ENCODE measurements around the gene CD300LB.
"Not testable (repeated sequence)": the region's sequence is repeated elsewhere in the genome, so short reads cannot be mapped to it uniquely, and the experiment has no call there.

Gene CD300LB
- total RNA-seq = 0 reads per million in 3 experiments

DNA sequence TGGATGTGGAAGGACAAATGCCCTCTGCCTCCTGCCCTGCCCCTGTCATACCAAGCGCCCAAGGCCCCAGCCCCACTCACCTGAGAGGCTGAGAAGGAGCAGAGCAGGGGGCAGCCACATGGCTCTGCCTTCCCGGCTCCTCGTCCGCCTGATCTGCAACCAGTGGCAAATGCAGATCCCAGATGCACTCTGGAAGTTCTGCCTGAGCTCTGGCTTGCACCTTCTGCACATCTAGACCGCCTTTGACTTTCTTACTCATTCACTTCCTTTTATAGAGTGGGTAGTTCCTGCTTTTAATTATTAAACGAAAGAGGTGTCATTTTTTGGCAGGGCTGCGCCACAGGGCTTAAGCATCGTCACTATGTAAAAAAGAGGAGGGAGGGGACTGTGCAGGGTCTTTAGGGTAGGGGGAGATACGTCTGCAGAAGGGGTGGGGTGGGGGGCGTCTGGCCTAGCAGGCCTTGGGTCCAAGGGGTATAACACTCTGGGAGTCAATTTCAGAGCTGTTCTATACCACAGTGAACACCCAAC is at the start of gene CD300LB:
Gene CD300LB, minus strand, starts transcription at position 245 of the 531 bp plus-strand sequence. Its CDS starts 125 bp downstream, at position 120.
- DNase-seq = no peak

DNA sequence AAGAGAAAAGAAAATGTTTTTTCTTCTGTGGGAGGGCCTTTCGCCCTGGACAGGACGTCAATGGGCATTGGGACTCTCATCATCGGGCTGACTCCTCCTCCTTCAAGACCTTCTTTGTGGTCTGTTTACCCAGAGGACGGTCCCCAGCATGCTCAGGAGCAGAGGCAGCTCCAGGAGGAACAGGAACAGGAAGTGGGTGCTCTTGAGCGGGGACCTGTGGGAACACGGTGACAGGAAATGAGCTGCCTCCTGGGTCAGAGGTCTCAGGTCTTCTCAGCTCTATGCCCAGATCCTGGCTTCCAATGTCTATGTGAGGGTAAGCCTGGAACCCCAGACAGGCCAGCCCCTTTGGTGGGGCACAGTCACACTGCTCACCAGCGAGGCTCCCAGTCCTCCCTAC is 48.6 kb upstream of the CD300LB start:
- no peak for DNase-seq

DNA sequence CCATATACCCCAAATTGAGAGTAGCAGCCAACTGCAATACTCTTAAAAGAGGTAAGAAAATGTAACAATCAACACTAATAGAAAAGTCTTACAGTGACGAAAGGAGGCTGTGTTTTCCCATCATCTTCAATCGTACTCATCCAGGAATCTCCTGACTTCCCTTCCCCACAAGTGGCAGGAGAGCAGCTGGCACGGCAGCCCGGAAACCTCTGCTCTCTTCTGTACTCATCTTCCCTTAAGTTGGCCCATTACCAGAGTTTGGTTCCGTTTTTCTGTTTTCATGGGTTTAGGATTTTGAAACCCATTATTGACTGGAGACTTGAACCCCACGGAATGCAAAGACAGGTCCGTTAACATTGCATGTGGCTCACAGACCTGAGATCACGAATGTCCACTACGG is 47.7 kb upstream of the CD300LB start:
- DNase-seq = no peak

DNA sequence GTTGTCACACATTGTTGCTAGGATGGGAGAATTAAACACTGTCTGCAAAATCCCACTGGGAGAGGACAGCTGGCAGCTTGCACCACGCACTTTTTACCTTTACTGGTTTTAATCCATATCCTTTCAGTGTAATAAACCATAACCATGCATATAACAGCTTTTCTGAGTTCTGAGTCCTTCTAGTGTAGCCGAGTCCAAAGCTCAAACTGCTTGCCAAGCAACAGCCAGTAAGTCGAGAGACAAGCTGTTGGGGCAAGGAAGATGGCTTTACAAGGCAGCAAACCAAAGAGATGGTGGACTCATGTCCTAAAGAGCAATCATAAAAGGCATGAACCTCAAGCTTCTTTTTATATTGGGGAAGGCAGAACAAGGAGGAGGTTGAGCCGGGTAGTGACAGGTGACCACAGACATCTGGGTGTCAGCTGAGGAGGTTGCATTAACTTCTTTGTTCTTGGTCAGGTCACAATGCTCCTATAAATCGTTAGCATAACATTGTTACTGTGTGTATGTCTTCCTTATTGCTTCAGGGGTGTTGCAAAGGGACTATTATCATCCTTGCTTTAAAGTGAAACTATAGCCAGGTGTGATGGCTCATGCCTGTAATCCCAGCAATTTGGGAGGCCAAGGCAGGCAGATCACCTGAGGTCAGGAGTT is 43.3 kb upstream of the CD300LB start:
- no peak for DNase-seq

DNA sequence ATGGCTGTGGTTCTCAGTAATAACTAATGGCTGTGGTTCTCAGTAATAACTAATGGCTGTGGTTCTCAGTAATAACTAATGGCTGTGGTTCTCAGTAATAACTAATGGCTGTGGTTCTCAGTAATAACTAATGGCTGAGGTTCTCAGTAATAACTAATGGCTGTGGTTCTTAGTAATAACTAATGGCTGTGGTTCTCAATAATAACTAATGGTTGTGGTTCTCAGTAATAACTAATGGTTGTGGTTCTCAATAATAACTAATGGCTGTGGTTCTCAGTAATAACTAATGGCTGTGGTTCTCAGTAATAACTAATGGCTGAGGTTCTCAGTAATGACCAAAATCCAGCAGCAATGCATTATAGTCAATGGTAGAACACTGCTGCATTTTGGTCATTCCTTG is 42.4 kb upstream of the CD300LB start:
- not testable (repeated sequence) for DNase-seq

DNA sequence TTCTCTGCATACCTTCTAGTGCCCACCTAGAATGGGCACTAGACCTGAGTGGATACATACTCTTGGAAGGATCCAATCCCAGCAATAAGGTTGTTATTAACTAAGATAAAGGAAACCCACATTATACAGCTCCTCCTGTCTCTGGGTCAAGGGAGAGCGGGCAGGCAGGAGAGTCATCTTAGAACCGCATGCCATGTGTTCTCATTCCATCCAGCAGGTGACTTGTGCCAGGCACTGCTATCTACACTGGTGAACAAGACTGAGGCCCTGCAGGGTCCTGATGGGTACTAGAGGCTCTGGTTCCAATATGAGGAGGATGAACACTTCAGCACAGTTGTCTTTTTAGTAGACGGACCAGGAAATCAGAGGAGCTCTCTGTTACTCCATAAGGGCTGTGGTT is 41.9 kb upstream of the CD300LB start:
- no peak for DNase-seq

DNA sequence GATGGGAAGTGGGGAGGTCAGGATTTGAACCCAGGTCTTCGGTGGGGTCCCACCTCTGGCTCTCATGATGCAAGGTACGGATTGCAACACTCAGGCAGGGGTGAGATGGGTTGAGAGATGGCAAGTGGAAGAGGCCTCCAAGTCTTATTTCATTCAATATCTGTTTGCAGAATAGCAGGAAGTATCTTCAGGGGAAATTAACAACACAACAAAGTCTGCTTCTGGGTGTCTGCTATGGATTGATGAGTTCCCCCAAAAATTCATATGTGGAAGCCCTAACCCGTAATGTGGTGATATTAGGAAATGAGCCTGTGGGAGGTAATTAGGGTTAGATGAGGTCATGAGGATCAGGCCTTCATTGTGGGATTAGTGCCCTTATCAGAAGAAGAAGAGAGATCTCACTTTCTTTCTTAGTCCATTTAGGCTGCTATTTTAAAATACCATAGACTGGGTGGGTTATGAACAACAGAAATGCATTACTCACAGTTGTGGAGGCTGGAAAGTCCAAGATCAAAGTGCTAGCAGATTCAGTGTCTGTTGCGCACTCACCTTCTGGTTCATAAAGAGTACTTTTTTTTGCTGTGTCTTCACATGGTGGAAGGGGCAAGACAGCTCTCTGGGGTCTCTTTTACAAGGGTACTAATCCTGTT is 40.5 kb upstream of the CD300LB start:
- no peak for DNase-seq

DNA sequence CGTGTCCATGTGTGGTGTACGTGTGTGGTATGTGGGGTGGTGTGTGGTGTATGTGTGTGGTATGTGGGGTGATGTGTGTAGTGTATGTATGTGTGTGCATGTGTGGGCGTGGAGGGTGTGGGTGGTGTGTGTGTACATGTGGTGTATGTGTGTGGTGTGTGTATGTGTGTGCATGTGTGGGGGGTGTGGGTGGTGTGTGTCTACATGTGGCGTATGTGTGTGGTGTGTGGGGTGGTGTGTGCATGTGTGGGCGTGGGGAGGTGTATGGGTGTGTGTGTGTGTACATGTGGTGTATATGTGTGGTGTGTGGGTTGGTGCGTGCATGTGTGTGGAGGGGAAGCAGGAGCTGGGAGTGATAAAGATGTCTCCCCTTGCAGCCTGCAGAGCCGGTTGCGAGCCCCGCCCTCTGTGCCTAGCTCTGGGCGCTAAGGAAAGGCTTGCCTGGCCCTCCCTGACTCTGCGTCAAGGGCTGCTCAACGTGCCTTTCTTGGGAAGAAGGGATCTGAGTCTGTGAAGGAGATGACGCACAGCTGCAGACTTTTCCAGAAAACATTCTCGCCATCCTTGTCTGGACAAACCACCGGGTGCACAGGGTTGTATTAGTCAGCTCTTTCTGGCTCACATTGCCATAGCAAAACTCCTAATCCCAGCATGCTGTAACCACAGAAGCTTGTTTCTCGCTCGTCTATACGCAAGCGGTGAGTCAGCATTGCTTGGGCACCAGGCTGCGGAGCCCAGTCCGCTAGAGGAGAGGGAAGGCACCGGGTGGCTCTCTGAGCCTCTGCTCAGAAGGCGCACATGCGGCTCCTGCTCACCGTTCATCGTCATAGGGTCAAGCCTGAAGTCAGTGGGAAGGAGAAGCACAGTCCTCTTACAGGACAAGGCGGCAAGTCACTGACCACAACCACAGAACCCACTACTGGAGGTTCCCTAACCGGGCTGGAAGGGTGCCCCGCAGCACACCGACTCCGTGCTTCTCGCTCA is 38.0 kb upstream of the CD300LB start:
- DNase-seq = no peak

DNA sequence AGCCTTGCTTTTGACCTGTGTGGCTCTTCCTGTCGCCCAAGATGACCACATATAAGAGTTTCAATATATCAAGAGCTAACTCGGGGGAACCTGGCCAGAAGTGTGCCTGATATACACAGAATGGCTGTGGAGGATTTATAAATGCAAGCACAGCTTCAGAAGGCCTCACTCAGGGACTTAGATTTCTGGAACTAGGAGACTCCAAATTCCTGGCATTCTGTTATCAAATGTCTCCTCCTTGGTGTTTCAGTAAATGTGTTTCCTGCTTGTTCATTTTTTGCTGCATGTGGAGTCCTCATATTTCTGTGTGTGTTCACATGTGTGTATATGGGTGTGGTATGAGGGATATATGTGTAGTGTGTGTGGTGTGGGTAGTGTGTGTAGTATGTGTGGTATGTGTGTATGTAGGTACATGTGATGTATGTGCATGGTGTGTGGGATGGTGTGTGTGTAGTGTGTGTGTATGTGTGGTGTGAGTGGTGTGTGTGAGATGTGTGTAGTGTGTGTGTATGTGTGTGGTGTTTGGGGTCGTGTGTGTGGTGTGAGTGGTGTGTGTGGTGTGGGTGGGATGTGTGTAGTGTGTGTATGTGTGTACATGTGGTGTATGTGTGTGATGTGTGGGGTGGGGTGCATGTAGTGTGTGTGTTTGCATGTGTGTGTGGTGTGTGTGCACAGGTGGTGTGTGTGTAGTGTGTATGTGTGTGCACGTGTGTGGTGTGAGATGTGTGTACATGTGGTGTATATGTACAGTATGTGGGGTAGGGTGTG is 37.0 kb upstream of the CD300LB start:
- DNase-seq = no peak

DNA sequence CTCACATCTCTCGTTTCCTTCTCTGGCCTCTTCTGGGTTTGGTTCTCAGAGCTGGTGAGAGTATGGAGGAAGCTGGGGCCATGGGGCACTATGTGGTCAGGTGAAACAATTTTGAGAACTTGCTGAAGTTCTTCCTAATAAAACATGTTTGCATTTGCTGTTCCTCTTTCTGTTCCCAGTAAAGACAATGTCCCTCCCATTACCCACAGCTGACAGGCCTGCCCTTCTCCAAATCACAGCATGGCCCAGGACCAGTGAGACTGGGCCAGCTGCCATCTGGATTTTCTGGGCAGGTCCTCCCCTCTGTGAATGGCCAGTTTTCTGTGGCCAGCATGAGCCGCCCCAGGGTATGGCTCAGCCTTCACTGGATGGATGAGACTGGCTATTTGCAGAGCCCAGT is 36.1 kb upstream of the CD300LB start, which contains the start of gene CD300H:
Gene CD300H, minus strand, starts transcription at position 113 of the 400 bp plus-strand sequence.
- no peak for DNase-seq

DNA sequence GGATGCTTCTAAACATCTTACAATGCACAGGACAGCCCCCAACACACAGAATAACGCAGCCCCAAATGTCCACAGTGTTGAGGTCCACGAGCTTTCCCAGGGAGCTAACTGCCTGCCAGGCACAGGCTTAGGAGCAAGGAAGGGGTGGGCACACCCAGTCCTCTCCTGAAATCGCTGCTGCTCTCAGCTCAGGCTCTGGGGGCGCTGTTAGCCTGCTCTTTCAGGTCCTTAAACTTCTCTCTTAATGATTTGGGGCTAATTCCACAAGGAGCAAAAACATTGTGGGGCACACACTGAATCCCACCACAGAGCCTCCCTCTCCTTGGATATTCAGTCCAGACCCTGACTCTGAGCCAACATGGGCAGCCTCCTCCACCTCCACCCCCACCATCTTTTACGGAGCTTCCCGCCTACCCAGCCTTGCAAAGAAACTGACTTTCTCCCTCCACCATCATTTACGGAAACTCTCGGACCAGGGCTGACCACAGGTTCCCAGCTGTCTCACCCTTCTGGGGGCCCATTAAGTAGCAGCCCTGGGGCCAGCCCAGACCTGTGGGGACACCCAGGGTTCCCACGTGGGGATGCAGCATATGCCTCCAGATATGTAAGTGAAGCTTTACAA is 35.0 kb upstream of the CD300LB start:
- DNase-seq = no peak

DNA sequence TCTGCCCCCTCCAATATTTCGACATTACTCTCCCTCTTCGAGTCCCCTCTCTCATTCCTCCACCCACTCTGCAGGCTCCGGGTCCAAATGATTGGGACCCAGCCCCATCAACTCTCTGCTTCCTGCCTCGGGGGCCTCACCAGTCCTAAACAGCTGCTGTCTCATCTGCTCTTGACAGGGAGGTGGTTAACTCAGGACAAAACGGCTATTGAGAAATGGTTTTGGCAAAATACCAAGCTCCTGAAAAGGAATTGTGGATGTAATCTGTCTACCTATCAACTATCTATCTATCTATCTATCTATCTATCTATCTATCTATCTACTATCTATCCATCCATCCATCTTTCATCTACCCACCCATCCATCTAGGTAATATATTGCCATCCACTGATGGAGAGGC is 33.9 kb upstream of the CD300LB start:
- DNase-seq = no peak

DNA sequence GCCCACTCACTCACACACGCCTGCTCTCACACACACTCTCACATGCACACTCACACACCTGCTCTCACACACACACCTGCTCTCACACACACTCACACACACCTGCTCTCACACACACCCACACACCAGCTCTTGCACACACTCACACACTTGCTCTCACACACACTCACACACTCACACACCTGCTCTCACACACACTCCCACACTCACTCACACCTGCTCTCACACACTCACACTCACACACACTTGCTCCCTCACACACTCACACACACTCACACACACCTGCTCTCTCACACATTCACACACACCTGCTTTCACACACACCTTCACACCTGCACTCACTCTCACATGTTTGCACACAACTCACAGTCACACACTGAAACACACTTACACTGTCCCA is 32.1 kb upstream of the CD300LB start:
- DNase-seq = no peak

DNA sequence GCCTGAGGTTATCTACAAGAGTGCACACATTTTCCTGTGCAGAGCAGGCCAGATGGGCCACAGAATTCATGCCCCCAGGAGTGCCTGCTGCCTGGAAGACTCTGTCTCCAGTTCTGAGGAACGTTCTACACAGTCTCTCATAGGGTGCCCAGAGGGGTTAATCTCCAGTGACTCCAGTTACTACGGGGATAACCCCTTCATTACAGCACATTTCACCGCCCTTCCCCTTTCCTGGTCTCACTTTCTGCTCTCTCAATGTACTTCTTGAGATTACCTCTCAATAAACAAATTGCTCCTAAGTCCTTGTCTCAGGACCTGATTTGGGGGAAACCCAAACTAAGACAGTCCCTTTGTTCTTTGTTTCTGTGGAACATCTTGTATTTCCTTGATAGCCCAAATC is 30.3 kb upstream of the CD300LB start:
- DNase-seq = no peak

DNA sequence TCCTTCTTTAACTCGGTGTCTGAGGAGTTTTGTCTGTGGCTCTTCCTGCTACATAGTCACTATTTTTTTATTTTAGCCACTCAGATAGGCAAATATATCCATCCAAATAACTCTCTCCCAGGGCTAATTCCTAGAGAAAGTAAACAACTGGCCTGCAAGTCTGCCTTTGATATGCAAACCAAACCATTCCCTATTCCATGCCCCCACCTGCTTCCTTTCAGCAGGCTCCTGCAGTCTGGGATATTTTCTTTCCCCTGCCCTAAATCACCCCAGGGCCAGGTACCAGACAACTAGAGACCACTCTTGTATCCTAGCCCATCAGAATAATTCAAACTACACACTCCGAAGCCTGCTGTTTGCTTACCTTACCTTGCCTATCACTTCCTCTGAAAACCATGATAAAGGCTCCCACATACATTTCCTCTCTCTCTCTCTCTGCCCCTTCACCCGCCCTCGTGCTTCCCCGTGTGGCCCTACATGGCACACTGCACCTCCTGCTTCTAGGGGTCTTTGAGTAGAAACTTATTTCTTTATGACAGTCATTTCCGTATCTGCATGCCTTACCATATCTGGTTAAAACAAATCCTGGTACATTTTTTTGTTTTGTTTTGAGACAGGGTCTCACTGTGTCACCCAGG is 27.7 kb upstream of the CD300LB start:
- no peak for DNase-seq

DNA sequence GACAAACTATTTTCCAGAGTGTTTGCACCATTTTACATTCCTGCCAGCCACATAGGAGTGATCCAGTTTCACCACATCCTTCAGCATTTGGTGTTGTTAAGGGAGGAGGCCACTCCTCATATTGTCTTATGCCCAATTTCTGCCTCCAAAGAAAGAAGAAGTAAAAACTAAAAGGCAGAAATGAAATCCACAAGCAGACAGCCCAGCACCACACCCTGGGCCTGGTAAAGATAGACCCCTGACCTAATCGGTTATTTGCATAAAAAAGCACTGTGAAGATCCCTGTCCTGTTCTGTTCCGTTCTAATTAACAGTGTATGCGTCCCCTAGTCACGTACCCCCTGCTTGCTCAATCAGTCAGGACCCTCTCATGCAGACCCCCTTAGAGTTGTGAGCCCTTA is 27.1 kb upstream of the CD300LB start:
- not testable (repeated sequence) for DNase-seq

DNA sequence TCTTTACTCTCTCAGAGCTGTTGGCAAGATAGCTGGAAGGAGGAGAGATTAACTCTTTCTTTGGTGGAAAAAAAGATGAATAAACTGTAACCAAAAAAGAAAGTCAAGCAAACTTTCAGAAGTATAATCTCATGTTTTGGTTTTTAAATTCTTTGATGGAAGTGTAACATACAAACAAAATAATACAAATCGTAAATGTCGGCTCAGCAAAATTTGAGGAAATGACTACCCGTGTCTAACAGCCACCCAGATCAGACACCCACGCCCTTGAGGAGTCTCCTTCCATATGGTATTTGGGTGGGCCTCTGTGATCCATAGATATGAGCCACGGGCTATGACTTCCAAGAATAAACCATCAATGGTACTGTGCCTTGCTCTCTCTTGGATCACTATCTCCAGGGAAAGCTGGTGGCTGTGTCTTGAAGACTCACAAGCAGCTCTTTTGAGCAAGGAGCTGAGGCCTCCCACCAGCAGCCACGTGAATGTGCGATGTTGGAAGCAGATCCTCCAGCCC is 24.2 kb upstream of the CD300LB start:
- DNase-seq = no peak

DNA sequence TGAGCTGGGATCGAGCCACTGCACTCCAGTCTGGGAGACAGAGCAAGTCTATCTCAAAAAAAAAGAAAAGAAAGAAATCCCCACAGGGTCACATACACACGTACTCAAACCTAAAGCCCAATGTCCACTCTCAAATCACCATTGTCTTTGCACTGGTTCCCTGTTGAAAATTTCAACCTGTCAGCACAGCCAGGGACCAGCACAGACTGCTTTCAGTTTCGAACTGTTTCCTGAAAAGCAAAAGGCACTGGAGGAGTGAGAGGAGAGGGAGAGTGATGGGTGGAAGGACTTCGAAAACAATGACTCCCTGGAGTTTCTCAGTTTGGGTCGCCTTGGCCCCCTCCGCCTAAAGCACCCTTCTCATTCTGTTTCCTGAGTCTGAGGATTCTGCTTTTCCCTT is 23.6 kb upstream of the CD300LB start:
- no peak for DNase-seq

DNA sequence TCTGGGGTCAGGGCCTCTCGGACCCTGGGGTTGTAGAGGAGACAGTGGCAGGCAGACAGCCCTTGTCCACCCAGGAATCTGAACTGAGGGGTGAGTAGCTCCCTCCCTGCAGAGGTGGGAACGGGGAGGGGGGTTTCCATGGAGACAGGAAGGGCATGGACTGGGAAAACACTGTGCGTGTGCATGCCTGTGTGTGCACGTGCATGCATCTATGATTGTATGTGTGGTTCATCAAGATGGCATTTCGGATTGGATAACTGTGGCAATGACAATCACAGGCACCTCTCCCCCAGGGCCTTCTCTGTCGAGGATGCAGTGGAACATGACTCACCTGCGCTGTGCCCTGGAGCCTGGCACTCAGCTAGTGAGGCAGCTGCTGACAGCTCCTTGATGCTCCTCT is 20.8 kb upstream of the CD300LB start:
- DNase-seq = no peak

DNA sequence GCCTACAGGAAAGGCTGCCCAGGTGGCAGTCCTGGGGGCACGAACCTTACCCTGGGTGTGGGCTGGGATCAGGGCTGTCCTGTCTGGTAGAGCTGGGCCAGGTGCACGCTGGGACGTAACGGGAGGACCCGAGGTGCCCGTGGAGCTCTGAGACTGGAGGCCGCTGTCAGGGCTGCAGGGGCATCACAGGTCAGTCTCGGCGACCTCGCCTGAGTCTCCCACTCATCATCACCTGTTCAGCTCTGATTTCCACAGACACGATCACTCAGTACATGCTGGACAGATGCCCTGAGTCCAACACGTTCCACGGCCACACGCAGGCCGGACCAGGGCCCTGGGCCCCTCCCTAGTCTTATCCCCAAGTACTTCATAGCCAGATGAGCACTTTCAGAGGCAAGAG is 19.3 kb upstream of the CD300LB start:
- DNase-seq = no peak

DNA sequence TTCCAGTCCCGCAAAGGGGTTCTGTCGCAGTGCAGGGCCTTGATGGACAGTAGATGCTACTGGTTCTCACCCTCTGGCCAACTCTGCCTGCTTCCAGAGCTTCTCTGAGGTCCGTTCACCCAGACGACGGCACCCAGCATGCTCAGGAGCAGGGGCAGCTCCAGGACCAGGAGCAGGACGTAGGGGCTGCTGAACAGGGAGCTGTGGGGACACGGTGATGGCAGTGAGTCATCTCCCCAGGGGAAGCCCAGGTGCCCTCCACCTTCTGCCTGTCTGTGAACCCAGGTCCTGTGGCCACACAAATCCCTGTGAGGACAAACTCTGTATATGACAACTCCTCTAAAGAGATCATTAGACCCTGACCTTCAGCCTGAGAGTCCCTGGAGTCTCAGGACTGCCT is 18.1 kb upstream of the CD300LB start:
- no peak for DNase-seq

Data from central memory CD4-positive, alpha-beta T cell (primary cell).